GM23338 (cell line): ENCODE measurements around the gene DOCK1. TPM values are rescaled to one million over a fixed set of nuclear protein-coding genes. Genes with fewer than 3 reads are reported as not detected.

Source experiments
- ATAC-seq: fragments of 200-7000 bp; cut with Tn5 transposase; 3 replicates; pipeline ENCODE4 v1.9.1; 2020
- DNase-seq: peaks from one replicate; pipeline ENCODE4 v3.0.0-alpha.2; 2015; ENCODE audit warnings: low spot score
- H2AFZ ChIP-seq: fragments of 200-600 bp; sonication (generic); 2 replicates; pipeline ENCODE4 v1.8.0; 2016; ENCODE audit warnings: antibody characterized with exemption, mild to moderate bottlenecking, moderate library complexity
- H3F3A ChIP-seq: fragments of 200-600 bp; sonication (generic); replicated peaks from 2 replicates; pipeline ENCODE4 v1.8.0; 2017; ENCODE audit warnings: antibody characterized with exemption, mixed run types, low read depth
- H3K27ac ChIP-seq: fragments of 200-600 bp; sonication (generic); 2 replicates; pipeline ENCODE4 v1.6.1; 2016; ENCODE audit warnings: low read depth
- H3K27me3 ChIP-seq: fragments of 200-600 bp; sonication (generic); 2 replicates; pipeline ENCODE4 v1.8.0; 2016; ENCODE audit warnings: mild to moderate bottlenecking, mixed run types, moderate library complexity; ENCODE audit not compliant: insufficient read depth
- H3K36me3 ChIP-seq: fragments of 200-600 bp; sonication (generic); 2 replicates; pipeline ENCODE4 v1.8.0; 2016; ENCODE audit warnings: mild to moderate bottlenecking; ENCODE audit not compliant: insufficient read depth
- H3K4me1 ChIP-seq: fragments of 200-600 bp; sonication (generic); 2 replicates; pipeline ENCODE4 v1.8.0; 2016; ENCODE audit warnings: mild to moderate bottlenecking, moderate library complexity; ENCODE audit not compliant: insufficient read depth
- H3K4me2 ChIP-seq: fragments of 200-600 bp; sonication (generic); 2 replicates; pipeline ENCODE4 v1.7.1; 2017; ENCODE audit warnings: mixed run types
- H3K4me3 ChIP-seq: fragments of 200-600 bp; sonication (generic); 2 replicates; pipeline ENCODE4 v1.6.1; 2016; ENCODE audit warnings: mixed run types
- H3K79me2 ChIP-seq: fragments of 200-600 bp; sonication (generic); replicated peaks from 2 replicates; pipeline ENCODE4 v1.8.0; 2017; ENCODE audit warnings: mild to moderate bottlenecking; ENCODE audit not compliant: insufficient read depth
- H3K9me2 ChIP-seq: fragments of 200-600 bp; sonication (generic); 2 replicates; pipeline ENCODE4 v1.8.0; 2017; ENCODE audit not compliant: insufficient read depth
- H4K20me1 ChIP-seq: fragments of 200-600 bp; sonication (generic); replicated peaks from 2 replicates; pipeline ENCODE4 v1.8.0; 2017; ENCODE audit warnings: mild to moderate bottlenecking; ENCODE audit not compliant: insufficient read depth
- H3K27ac Mint-ChIP-seq: 2 replicates; pipeline ENCODE4 v1.8.0; 2020; ENCODE audit warnings: inconsistent platforms, mild to moderate bottlenecking, moderate library complexity, mixed read lengths
- H3K27me3 Mint-ChIP-seq: 3 replicates; pipeline ENCODE4 v1.8.0; 2022; ENCODE audit warnings: low read depth, mild to moderate bottlenecking, moderate library complexity, mixed read lengths, inconsistent platforms; ENCODE audit not compliant: insufficient read depth, poor library complexity
- H3K36me3 Mint-ChIP-seq: 3 replicates; pipeline ENCODE4 v1.8.0; 2021; ENCODE audit warnings: low read depth, mild to moderate bottlenecking, inconsistent platforms, moderate library complexity, mixed read lengths
- H3K4me1 Mint-ChIP-seq: 3 replicates; pipeline ENCODE4 v1.8.0; 2020; ENCODE audit warnings: mild to moderate bottlenecking, inconsistent platforms, mixed read lengths
- H3K4me3 Mint-ChIP-seq: 3 replicates; pipeline ENCODE4 v1.8.0; 2021; ENCODE audit warnings: moderate library complexity, mild to moderate bottlenecking, inconsistent platforms, mixed read lengths
- H3K9me3 Mint-ChIP-seq: 3 replicates; pipeline ENCODE4 v1.8.0; 2020; ENCODE audit warnings: moderate library complexity, mild to moderate bottlenecking, inconsistent platforms, mixed read lengths
- CREB1 ChIP-seq: fragments of 250-450 bp; sonication (Bioruptor Pico); IDR thresholded peaks from 2 replicates; pipeline ENCODE4 v1.5.0; 2020; ENCODE audit warnings: low read depth, mild to moderate bottlenecking, moderate library complexity
- CTCF ChIP-seq, 2 experiments: fragments of 200-600 bp in 1 of 2; sonication (generic) in 1 of 2; conservative IDR thresholded peaks; 2 replicates each; pipeline versions ENCODE4 v1.5.1 to v1.6.1; 2016 to 2017; ENCODE audit warnings: antibody characterized with exemption in 2 of 2, low read depth in 2 of 2, mild to moderate bottlenecking in 2 of 2, moderate library complexity in 1 of 2
- ETS1 ChIP-seq: IDR thresholded peaks from 2 replicates; pipeline ENCODE4 v1.6.1; 2016; ENCODE audit warnings: antibody characterized with exemption
- EZH2 ChIP-seq: fragments of 200-600 bp; sonication (generic); IDR thresholded peaks from one replicate; pipeline ENCODE4 v1.8.0; 2017; ENCODE audit warnings: antibody characterized with exemption, mild to moderate bottlenecking, low read depth; ENCODE audit not compliant: unreplicated experiment
- EZH2phosphoT487 ChIP-seq: fragments of 200-600 bp; sonication (generic); IDR thresholded peaks from one replicate; pipeline ENCODE4 v1.8.1; 2018; ENCODE audit warnings: antibody characterized with exemption; ENCODE audit not compliant: unreplicated experiment
- JUNB ChIP-seq: IDR thresholded peaks from one replicate; pipeline ENCODE4 v1.6.1; 2016; ENCODE audit warnings: antibody characterized with exemption; ENCODE audit not compliant: unreplicated experiment
- NANOG ChIP-seq: IDR thresholded peaks from 2 replicates; pipeline ENCODE4 v1.6.1; 2016; ENCODE audit warnings: antibody characterized with exemption, borderline replicate concordance
- POLR2AphosphoS5 ChIP-seq: IDR thresholded peaks from 2 replicates; pipeline ENCODE4 v1.6.1; 2016; ENCODE audit warnings: antibody characterized with exemption, low read depth
- REST ChIP-seq: IDR thresholded peaks from one replicate; pipeline ENCODE4 v1.6.1; 2018; ENCODE audit warnings: antibody characterized with exemption; ENCODE audit not compliant: unreplicated experiment
- STAT1 ChIP-seq: IDR thresholded peaks from one replicate; pipeline ENCODE4 v1.6.1; 2016; ENCODE audit warnings: antibody characterized with exemption; ENCODE audit not compliant: unreplicated experiment
- ZNF114 ChIP-seq: fragments of 250-450 bp; sonication (Bioruptor Pico); IDR thresholded peaks from 2 replicates; pipeline ENCODE4 v1.5.0; 2020; ENCODE audit warnings: mild to moderate bottlenecking, moderate library complexity
- ZNF331 ChIP-seq: fragments of 250-450 bp; sonication (Bioruptor Pico); IDR thresholded peaks from 2 replicates; pipeline ENCODE4 v1.5.0; 2020; ENCODE audit warnings: low read depth, mild to moderate bottlenecking, moderate library complexity
- ZNF462 ChIP-seq: fragments of 250-450 bp; sonication (Bioruptor Pico); IDR thresholded peaks from 2 replicates; pipeline ENCODE4 v1.5.0; 2020; ENCODE audit warnings: mild to moderate bottlenecking, moderate library complexity
- polyA plus RNA-seq: library from polyadenylated mRNA; unstranded; fragments of >200 nt; fragmentation: Nextera tagmentation; extraction: Ambion mirVana; gene quantifications from 2 replicates; pipeline ENCODE4 v1.2.1, GENCODE V29; 2016
- total RNA-seq: library from RNA; depleted of rRNA; stranded (reverse); fragments of >200 nt; shearing (Covaris generic); gene quantifications from 2 replicates; pipeline ENCODE4 v1.2.3, GENCODE V29; 2014

Gene DOCK1
- total and polyA plus RNA-seq, 2 experiments from 2014 or later = 13.2 to 55.3 TPM

- Mint-ChIP-seq H3K27ac (no peak overlapping the region), H3K9me3 (no peaks in the 10 kb centered on the region)
Observed at GRCh38 chr10:127418536-127419168, 513.4 kb downstream of the DOCK1 start.

More at GRCh38 chr10:127418536-127419168, 513.4 kb downstream of the DOCK1 start:
- Mint-ChIP-seq H3K36me3 (peaks cover 15% of the 10 kb centered on the region), H3K4me1 (peaks cover 12% of the 10 kb centered on the region), H3K4me3 (no peak overlapping the region), H3K27me3 (peaks cover 9% of the 10 kb centered on the region)
- DNase-seq = no peak
- no peaks in the 10 kb centered on the region for H3K9me2 ChIP-seq
- ATAC-seq = no peak
- H4K20me1 ChIP-seq = no peaks in the 10 kb centered on the region
- H3K79me2 ChIP-seq = no peaks in the 10 kb centered on the region
- H3K4me1 ChIP-seq = no peaks in the 10 kb centered on the region
- H3K27ac ChIP-seq = no peak overlapping the region
- TF ChIP-seq CTCF (conservative IDR thresholded peaks at IDR 0.05; ENCODE audit: low read depth in 2 of 2) = no peak
- no peak for TF ChIP-seq JUNB
- no peak for TF ChIP-seq CREB1 (CRISPR knock-in tag)
- TF ChIP-seq ZNF114 (CRISPR knock-in tag) = no peak
- TF ChIP-seq EZH2phosphoT487 = no peak
- TF ChIP-seq EZH2 = no peak
- TF ChIP-seq ZNF462 (CRISPR knock-in tag) = no peak
- no peak for TF ChIP-seq ZNF331
- no peak for TF ChIP-seq NANOG
- TF ChIP-seq ETS1 = no peak
- no peak for TF ChIP-seq STAT1
- no peak for TF ChIP-seq REST
- no peak for TF ChIP-seq POLR2AphosphoS5
- no peak overlapping the region for H2AFZ ChIP-seq
- H3F3A ChIP-seq = no peaks in the 10 kb centered on the region
- H3K4me3 ChIP-seq = no peak overlapping the region
- H3K4me2 ChIP-seq = no peak overlapping the region
- no peaks in the 10 kb centered on the region for H3K36me3 ChIP-seq
- no peaks in the 10 kb centered on the region for H3K27me3 ChIP-seq
